ENCODE results near the gene RPS15.

Gene RPS15

GRCh38 chr19:1438035-1438932 lies at the start of gene RPS15:
Gene RPS15 (plus strand): TSS chr19:1438396. CDS start chr19:1438426, 30 bp downstream.
- DNase-seq: peak; percentile 83

- no peak for DNase-seq
Observed at GRCh38 chr19:1388637-1389026, 49.6 kb upstream of the RPS15 start.

- DNase-seq: no peak
Observed at GRCh38 chr19:1389033-1389940, 48.9 kb upstream of the RPS15 start.

- DNase-seq: no peak
Observed at GRCh38 chr19:1390890-1391423, 47.2 kb upstream of the RPS15 start.

- DNase-seq: no peak
Observed at GRCh38 chr19:1392407-1392806, 45.8 kb upstream of the RPS15 start.

- no peak for DNase-seq
Observed at GRCh38 chr19:1392939-1393530, 45.2 kb upstream of the RPS15 start.

GRCh38 chr19:1393841-1394240 lies 44.4 kb upstream of the RPS15 start:
- DNase-seq: no peak

GRCh38 chr19:1394252-1395193 lies 43.7 kb upstream of the RPS15 start:
- DNase-seq: no peak

- DNase-seq: no peak
Observed at GRCh38 chr19:1395194-1396018, 42.8 kb upstream of the RPS15 start.

GRCh38 chr19:1396019-1396767 lies 42.0 kb upstream of the RPS15 start:
- DNase-seq: no peak

- no peak for DNase-seq
Observed at GRCh38 chr19:1396768-1397679, 41.2 kb upstream of the RPS15 start.

GRCh38 chr19:1397838-1398237 lies 40.4 kb upstream of the RPS15 start:
- no peak for DNase-seq

GRCh38 chr19:1399079-1399478 lies 39.1 kb upstream of the RPS15 start:
- DNase-seq: no peak

- no peak for DNase-seq
Observed at GRCh38 chr19:1399745-1400144, 38.5 kb upstream of the RPS15 start.

- no peak for DNase-seq
Observed at GRCh38 chr19:1400281-1401137, 37.7 kb upstream of the RPS15 start.

- no peak for DNase-seq
Observed at GRCh38 chr19:1401138-1401888, 36.9 kb upstream of the RPS15 start, which contains the start of gene GAMT. Gene GAMT (minus strand): TSS chr19:1401542. CDS start chr19:1401476, 66 bp downstream.

- no peak for DNase-seq
Observed at GRCh38 chr19:1401889-1402217, 36.3 kb upstream of the RPS15 start.

Measured in GOT3 (cell line).